ENCODE results near the gene TBC1D22A. TPM values are rescaled to one million over a fixed set of nuclear protein-coding genes. Genes with fewer than 3 reads are reported as not detected.

TBC1D22A gene
- total RNA-seq, 1 donor from 2014 or later, result 24.2 TPM

GRCh38 chr22:47111626-47112581, 349.5 kb downstream of the TBC1D22A start:
- no peak overlapping the region for H2AFZ ChIP-seq (ENCODE audit: low read depth, low read length)
- Mint-ChIP-seq H3K36me3 (ENCODE audit: low read depth, unreplicated experiment) (peaks cover 18% of the 10 kb centered on the region), H3K4me3 (ENCODE audit: unreplicated experiment) (no peak overlapping the region), H3K4me1 (ENCODE audit: low read depth, unreplicated experiment) (peaks cover 16% of the 10 kb centered on the region), H3K27ac (ENCODE audit: unreplicated experiment) (no peak overlapping the region), H3K27me3 (ENCODE audit: low read depth, unreplicated experiment) (no peaks in the 10 kb centered on the region), H3K9me3 (ENCODE audit: unreplicated experiment) (no peaks in the 10 kb centered on the region)
- no peak overlapping the region for H3K27ac ChIP-seq (ENCODE audit: low read depth, low read length)
- H3K27me3 ChIP-seq (ENCODE audit: insufficient read depth, low read length), result no peaks in the 10 kb centered on the region
- H3K9me3 ChIP-seq (ENCODE audit: insufficient read depth, low read depth, low read length), result no peaks in the 10 kb centered on the region
- H3K4me2 ChIP-seq (ENCODE audit: low read length), result no peak overlapping the region
- no peak overlapping the region for H3K9ac ChIP-seq (ENCODE audit: low read length)
- H3K4me3 ChIP-seq (ENCODE audit: insufficient read depth, low read depth, low read length), result no peak overlapping the region
- no peak for TF ChIP-seq EZH2 (IDR thresholded peaks at IDR 0.05; ENCODE audit: insufficient read depth, low read length)
- no peak for TF ChIP-seq CTCF (IDR thresholded peaks at IDR 0.05; ENCODE audit: insufficient read depth, low read depth, low read length)
- H3K79me2 ChIP-seq (ENCODE audit: insufficient read depth, low read length), result no peaks in the 10 kb centered on the region
- peaks cover 8% of the 10 kb centered on the region for H3K4me1 ChIP-seq (ENCODE audit: insufficient read depth, low read length)
- H4K20me1 ChIP-seq (ENCODE audit: insufficient read depth, low read length), result no peaks in the 10 kb centered on the region
- H3K36me3 ChIP-seq (ENCODE audit: insufficient read depth, low read length), result no peaks in the 10 kb centered on the region
- DNase-seq (ENCODE audit: low read depth) (no peak), FAIRE-seq (no peak)

- DNase-seq (ENCODE audit: low read depth), result no peak
- H3K9ac ChIP-seq (ENCODE audit: low read length), result no peak overlapping the region
- no peaks in the 10 kb centered on the region for H3K9me3 ChIP-seq (ENCODE audit: insufficient read depth, low read depth, low read length)
- Mint-ChIP-seq H3K4me3 (ENCODE audit: unreplicated experiment) (no peak overlapping the region), H3K36me3 (ENCODE audit: low read depth, unreplicated experiment) (peaks cover 18% of the 10 kb centered on the region), H3K27ac (ENCODE audit: unreplicated experiment) (no peak overlapping the region), H3K4me1 (ENCODE audit: low read depth, unreplicated experiment) (peaks cover 10% of the 10 kb centered on the region), H3K9me3 (ENCODE audit: unreplicated experiment) (no peaks in the 10 kb centered on the region), H3K27me3 (ENCODE audit: low read depth, unreplicated experiment) (no peaks in the 10 kb centered on the region)
- H3K4me2 ChIP-seq (ENCODE audit: low read length), result no peak overlapping the region
- H3K36me3 ChIP-seq (ENCODE audit: insufficient read depth, low read length), result no peaks in the 10 kb centered on the region
- no peak overlapping the region for H3K27ac ChIP-seq (ENCODE audit: low read depth, low read length)
- H3K4me3 ChIP-seq (ENCODE audit: insufficient read depth, low read depth, low read length), result no peak overlapping the region
- no peak for FAIRE-seq
- peaks cover 4% of the 10 kb centered on the region for H3K4me1 ChIP-seq (ENCODE audit: insufficient read depth, low read length)
- H3K27me3 ChIP-seq (ENCODE audit: insufficient read depth, low read length), result no peaks in the 10 kb centered on the region
- TF ChIP-seq CTCF (IDR thresholded peaks at IDR 0.05; ENCODE audit: insufficient read depth, low read depth, low read length) (no peak), EZH2 (IDR thresholded peaks at IDR 0.05; ENCODE audit: insufficient read depth, low read length) (no peak)
- no peaks in the 10 kb centered on the region for H4K20me1 ChIP-seq (ENCODE audit: insufficient read depth, low read length)
- no peaks in the 10 kb centered on the region for H3K79me2 ChIP-seq (ENCODE audit: insufficient read depth, low read length)
- no peak overlapping the region for H2AFZ ChIP-seq (ENCODE audit: low read depth, low read length)
Measured at GRCh38 chr22:47112582-47112965, 350.1 kb downstream of the TBC1D22A start.

Data from astrocyte (in vitro differentiated cells and primary cell).